Urinary bladder (tissue), 4 donors: ENCODE data around the gene CCDC3. TPM values are rescaled to one million over a fixed set of nuclear protein-coding genes. Genes with fewer than 3 reads are reported as not detected.

Experiments used
- DNase-seq: peaks from one replicate; pipeline ENCODE4 v3.0.0-alpha.2; 2015; ENCODE audit errors: extremely low spot score
- H3K27ac ChIP-seq: one replicate; pipeline ENCODE4 v1.5.1; 2013; ENCODE audit warnings: low read depth, mild to moderate bottlenecking, moderate library complexity
- H3K36me3 ChIP-seq: one replicate; pipeline ENCODE4 v1.6.1; 2013; ENCODE audit warnings: mild to moderate bottlenecking, moderate library complexity; ENCODE audit not compliant: insufficient read depth
- H3K4me1 ChIP-seq: one replicate; pipeline ENCODE4 v1.6.1; 2013; ENCODE audit warnings: mild to moderate bottlenecking, moderate library complexity; ENCODE audit not compliant: insufficient read depth
- H3K4me3 ChIP-seq: one replicate; pipeline ENCODE4 v1.5.1; 2013; ENCODE audit warnings: low read depth, low read length
- WGBS: extraction: QIAGEN DNeasy Blood & Tissue Kit; methylation state at CpG from one replicate; pipeline ENCODE4 v1.1.7; 2013; 5-methylcytosine and 5-hydroxymethylcytosine counted together
- polyA plus RNA-seq: library from polyadenylated mRNA; stranded (reverse); fragments of 200-250 nt; gene quantifications from one replicate; pipeline ENCODE4 v1.2.3, GENCODE V29; 2013
- total RNA-seq: library from RNA; depleted of rRNA; stranded (reverse); fragments of >200 nt; gene quantifications from one replicate; pipeline ENCODE4 v1.2.3, GENCODE V29; 2014
- donor health status: healthy with polysubstance abuse.
- donor health status: healthy.

CCDC3 gene
- total and polyA plus RNA-seq, 2 donors, result 22.5 to 30.6 TPM

DNA sequence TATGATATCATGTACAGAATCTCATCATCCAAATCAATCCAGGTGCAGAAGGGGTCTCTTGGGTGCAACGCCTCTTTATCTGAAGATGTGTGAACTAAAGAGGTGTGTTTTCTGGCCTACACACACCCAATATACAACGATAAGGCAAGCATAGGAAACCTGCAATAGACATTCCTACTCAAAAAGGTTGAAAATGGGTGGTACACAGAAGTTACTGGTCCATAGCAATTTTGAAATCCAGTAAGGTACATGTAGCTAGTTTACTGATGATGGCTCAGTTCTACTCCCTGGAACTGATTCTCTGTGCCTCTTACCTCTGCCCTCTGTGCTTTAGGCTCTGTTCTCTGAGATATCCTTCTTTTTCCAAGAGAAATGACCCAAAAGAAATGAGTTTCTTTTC is 22.2 kb upstream of the CCDC3 start:
- DNase-seq, result no peak
- 77% methylated on average over 2 of the region's 2 CpGs for WGBS
- H3K36me3 ChIP-seq, result no peaks in the 10 kb centered on the region
- no peak overlapping the region for H3K27ac ChIP-seq
- H3K4me3 ChIP-seq, result no peak overlapping the region
- H3K4me1 ChIP-seq, result no peaks in the 10 kb centered on the region

DNA sequence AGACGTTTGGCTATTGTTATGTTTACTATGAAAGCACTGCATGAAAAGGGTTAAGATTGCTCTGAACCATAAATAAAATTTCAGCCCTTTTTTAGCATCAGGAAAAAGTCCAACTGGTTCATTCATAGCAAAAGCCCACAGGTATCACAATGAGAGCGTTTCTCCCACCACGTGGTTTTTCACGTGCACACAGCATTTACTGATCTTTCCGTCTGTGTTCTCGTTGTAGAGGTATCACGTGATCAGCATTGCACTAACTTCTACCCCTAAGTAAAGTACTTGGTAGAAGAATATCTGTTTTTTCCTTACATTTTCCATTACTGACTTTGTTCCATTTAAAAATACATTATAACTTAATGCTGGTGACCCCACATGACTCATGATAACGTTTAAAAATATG is 17.8 kb upstream of the CCDC3 start:
- H3K4me1 ChIP-seq, result no peaks in the 10 kb centered on the region
- WGBS, result 80% methylated on average over 8 of the region's 8 CpGs
- H3K4me3 ChIP-seq, result no peak overlapping the region
- DNase-seq, result no peak
- no peak overlapping the region for H3K27ac ChIP-seq
- H3K36me3 ChIP-seq, result no peaks in the 10 kb centered on the region

DNA sequence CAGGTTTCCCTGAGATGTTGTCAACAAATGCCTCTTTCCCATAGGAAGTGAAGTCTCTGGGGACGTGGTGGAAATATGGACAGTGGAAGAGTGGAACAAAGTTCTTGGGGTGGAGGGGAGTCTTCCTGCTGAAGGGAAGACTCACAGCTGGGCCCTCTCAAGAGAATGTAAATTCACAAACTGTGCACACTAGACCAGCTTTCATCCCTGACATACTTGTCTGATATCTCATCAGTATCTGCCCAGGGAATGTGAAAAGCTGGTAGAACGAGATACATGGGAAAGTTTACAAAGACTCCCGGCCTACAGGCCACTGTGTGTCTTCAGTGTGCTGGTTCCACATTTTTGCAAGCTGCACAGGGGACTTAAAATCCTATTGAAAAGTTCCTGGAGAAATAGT is 16.7 kb upstream of the CCDC3 start:
- Histone ChIP-seq H3K27ac (no peak overlapping the region), H3K36me3 (no peaks in the 10 kb centered on the region), H3K4me1 (no peaks in the 10 kb centered on the region), H3K4me3 (no peak overlapping the region)
- no peak for DNase-seq
- WGBS, result 42% methylated on average over 3 of the region's 3 CpGs

DNA sequence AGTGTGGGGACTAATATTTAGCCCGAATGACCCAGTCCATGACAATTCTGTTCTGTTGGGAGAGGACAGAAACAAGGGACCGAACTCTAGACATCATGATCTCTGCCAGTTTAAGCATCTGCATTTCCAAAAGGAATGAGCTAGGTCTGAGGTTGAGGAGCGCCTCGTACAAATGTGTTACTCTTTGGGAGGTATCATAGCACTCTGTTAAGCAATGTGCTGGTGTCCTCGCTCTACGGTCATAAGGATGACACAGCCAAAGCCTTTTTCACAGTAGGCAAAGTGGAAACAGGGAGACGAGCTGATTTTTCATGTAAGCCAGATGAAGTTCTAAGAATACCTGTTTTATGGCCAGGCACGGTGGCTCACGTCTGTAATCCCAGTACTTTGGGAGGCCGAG is 15.4 kb upstream of the CCDC3 start:
- Histone ChIP-seq H3K4me3 (no peak overlapping the region), H3K36me3 (no peaks in the 10 kb centered on the region), H3K4me1 (no peaks in the 10 kb centered on the region), H3K27ac (no peak overlapping the region)
- no peak for DNase-seq
- WGBS, result 87% methylated on average over 10 of the region's 10 CpGs

DNA sequence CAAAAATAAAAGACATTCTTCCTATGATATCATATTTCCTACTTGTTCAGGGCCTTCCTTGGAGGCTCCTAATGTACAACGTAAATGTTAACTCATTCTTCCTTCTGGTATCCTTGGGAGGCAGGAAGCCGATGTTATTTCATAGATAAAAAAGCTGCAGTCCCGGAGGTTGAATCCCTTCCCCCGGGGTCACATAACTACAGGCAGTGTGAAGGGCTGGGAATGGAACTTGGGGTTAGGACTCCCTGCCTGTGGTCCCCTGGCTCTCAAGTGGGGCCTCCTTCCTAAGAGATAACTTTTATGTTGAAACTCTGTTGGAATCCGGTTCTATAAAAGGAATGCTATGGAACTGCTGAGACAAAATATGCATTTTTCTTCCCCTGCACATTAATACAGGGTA is 14.9 kb upstream of the CCDC3 start:
- DNase-seq, result no peak
- WGBS, result 17% methylated on average over 5 of the region's 5 CpGs
- H3K4me1 ChIP-seq, result no peaks in the 10 kb centered on the region
- no peaks in the 10 kb centered on the region for H3K36me3 ChIP-seq
- no peak overlapping the region for H3K27ac ChIP-seq
- H3K4me3 ChIP-seq, result no peak overlapping the region

DNA sequence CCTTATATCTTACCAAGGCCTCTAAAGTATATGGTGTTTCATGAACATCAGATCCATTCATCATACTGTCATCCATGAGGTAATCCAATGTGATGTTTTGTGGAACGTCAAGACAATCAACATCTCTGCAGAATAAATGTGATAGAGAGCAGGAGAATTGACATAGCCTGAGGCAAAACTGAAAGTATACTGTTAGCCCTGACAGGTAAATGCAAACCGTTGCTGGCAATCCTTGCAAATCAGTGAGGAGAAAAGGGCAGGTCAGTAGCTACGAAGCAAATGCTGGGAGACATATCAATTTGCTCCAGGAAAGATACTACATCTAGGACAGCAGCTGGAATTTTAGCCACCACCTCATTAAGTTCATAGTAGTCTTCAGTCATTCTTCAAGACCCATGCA is 4.5 kb upstream of the CCDC3 start:
- no peak overlapping the region for H3K27ac ChIP-seq
- 59% methylated on average over 3 of the region's 3 CpGs for WGBS
- no peak for DNase-seq

DNA sequence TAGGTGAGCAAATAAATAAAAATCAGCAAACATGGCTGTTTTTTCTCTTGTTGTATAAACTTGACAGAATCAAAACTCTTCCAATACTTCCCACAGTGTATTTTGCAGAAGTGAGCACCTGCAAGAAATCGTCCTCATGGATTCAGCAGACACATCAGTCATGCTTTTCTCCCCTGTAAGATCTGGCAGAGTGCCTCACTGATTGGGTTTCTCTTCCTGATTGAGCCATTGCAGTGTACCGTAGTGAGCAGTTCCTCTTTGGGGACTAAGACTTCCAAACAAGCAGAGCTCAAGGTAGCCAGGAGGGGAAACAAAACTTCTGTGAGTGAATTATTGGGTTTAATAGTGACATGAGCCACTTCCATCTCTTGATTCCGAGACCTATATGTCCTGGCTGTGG is 2.2 kb upstream of the CCDC3 start:
- no peaks in the 10 kb centered on the region for H3K36me3 ChIP-seq
- no peak for DNase-seq
- WGBS, result 84% methylated on average over 3 of the region's 3 CpGs
- H3K4me1 ChIP-seq, result no peaks in the 10 kb centered on the region
- no peak overlapping the region for H3K27ac ChIP-seq
- no peak overlapping the region for H3K4me3 ChIP-seq

More for the DNA sequence above, 4.5 kb upstream of the CCDC3 start:
- Histone ChIP-seq H3K4me3 (no peak overlapping the region), H3K4me1 (no peaks in the 10 kb centered on the region), H3K36me3 (no peaks in the 10 kb centered on the region)

DNA sequence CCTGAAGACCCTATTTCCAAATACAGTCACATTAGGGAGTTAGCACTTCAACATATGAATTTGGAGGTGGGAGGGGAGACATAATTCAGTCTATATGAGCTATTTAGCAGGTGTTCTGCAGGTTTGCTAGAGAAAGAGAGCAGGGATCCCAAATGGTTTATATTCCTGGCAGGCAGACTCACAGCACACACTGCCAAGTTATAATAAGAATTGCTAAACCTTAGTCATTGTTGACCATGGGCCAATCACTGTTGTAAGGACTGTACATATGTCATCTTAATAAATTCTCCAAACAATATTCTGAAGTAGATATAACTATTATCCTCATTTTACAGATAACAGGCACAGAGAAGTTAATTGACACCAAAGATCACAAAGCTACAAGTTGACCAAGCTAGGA is 1.5 kb upstream of the CCDC3 start:
- DNase-seq, result no peak
- H3K27ac ChIP-seq, result no peak overlapping the region
- no peaks in the 10 kb centered on the region for H3K36me3 ChIP-seq
- no peak overlapping the region for H3K4me3 ChIP-seq
- H3K4me1 ChIP-seq, result no peaks in the 10 kb centered on the region

DNA sequence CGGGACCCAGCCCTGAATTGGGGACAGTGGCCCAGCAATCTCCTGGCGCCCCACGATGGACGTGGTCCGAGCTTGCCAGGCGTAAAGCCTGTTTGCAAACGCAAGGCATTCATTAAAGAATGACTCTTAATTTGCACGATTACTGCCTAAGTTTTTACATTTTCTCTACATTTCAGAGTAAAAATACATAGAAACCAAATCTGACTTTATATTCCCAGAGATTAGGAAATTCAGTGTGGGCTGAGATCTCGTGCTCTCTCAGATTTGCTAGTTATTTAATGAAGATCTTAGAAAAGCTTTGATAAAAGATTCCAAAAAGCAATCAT is 337 bp upstream of the CCDC3 start:
- peak overlapping the region; percentile 58 for H3K4me3 ChIP-seq
- H3K4me1 ChIP-seq, result no peaks in the 10 kb centered on the region
- 7% methylated on average over 9 of the region's 9 CpGs for WGBS
- no peak overlapping the region for H3K27ac ChIP-seq
- H3K36me3 ChIP-seq, result no peaks in the 10 kb centered on the region
- DNase-seq, result no peak

DNA sequence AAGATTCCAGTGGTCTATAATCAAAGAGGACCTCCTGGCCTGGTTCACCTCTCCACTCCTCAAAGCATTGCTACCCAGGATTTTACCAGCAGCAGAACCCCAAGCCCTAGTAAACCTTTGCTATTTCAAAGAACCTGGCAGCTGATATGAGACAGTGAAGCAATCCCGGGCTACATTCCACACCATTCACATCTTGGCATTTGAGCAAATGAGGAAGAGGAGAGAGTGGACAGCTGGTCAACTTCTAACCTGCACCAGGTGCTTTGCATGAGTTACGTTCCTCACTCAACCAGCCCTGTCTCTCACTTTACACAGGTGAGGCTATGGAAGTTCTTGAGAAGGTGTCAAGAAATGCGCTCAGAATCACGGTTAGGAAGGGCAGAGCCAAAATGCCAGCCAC is 1.1 kb downstream of the CCDC3 start:
- no peak overlapping the region for H3K27ac ChIP-seq
- no peak overlapping the region for H3K4me3 ChIP-seq
- H3K36me3 ChIP-seq, result no peaks in the 10 kb centered on the region
- no peaks in the 10 kb centered on the region for H3K4me1 ChIP-seq
- WGBS, result 85% methylated on average over 4 of the region's 4 CpGs
- DNase-seq, result no peak

DNA sequence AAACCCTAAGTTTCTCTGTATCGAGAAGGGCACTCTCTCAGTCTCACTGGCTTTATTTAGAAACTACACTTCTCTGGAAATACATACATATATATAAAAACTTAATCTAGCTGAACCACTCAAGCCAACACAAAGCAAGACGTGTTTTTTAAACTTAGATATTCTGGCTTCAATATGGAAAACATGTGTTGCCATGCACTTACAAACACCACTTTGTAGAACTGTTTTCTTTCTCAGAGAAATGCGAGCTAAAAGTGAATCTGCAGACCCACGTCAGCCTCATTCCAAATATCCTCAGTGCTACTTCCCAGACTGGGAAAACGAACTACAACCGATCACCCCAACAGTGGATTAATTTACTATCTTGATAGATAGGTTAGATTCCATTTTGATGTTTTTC is 1.7 kb downstream of the CCDC3 start:
- Histone ChIP-seq H3K4me1 (no peaks in the 10 kb centered on the region), H3K27ac (no peak overlapping the region), H3K4me3 (no peak overlapping the region), H3K36me3 (no peaks in the 10 kb centered on the region)
- WGBS, result 69% methylated on average over 6 of the region's 6 CpGs
- DNase-seq, result no peak

DNA sequence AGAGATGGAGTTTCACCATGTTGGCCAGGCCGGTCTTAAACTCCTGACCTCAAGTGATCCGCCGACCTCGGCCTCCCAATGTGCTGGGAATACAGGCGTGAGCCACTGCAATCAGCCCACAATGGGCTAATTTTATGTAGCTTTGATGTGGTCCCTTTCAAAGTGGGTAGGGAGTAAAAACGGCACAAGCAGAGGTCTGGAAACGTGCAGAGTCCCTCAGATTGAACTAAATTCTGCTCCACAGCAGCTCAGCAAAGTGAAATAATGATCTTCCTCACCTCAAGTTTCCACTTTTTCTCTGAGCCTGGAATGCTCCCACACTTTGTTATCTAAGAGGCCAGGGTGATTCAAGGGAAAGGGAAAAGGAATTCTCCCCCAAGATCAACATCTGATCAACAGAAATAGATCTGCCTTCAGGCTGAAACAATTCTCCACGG is 6.1 kb downstream of the CCDC3 start:
- WGBS, result 59% methylated on average over 8 of the region's 8 CpGs

DNA sequence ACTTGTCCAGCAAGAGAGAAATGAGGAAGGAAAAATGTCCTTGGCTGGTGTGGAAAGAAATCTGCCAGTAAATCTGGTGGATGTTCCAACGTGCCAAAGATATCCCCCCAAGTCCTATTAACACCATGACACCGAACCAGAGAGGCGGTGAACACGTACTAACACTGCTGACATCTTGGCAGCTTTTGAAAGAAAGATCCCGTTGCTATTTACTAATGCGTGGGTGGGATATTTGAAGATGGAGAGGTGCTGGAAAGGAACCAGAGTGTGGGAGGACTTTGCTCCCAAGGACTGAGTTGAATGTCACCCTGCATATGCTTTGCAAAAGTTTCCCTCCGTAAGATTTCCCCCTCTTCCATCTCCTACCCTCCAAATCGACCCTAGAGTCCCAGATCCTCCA is 7.9 kb downstream of the CCDC3 start:
- no peaks in the 10 kb centered on the region for H3K36me3 ChIP-seq
- WGBS, result 56% methylated on average over 8 of the region's 8 CpGs
- H3K4me3 ChIP-seq, result no peak overlapping the region
- DNase-seq, result no peak
- no peaks in the 10 kb centered on the region for H3K4me1 ChIP-seq
- H3K27ac ChIP-seq, result no peak overlapping the region

More for the DNA sequence above, 6.1 kb downstream of the CCDC3 start:
- DNase-seq, result no peak
- no peak overlapping the region for H3K4me3 ChIP-seq
- no peaks in the 10 kb centered on the region for H3K36me3 ChIP-seq
- H3K4me1 ChIP-seq, result no peaks in the 10 kb centered on the region
- H3K27ac ChIP-seq, result no peak overlapping the region

DNA sequence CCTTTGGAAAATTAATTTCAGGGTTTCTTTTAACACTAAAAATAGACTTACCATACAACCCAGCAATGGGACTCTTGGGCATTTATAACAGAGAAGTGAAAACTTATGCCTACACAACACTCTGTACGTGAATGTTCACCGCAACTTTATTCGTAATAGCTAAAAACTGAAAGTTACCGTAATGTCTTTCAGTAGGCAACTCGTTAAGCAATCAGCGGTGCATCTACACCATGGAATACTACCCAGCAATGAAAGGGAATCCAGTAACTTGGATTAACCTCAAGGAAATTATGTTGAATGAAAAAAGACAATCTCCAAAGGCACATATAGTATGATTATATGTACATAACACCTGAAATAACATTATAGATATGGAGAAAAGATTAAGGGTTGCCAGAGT is 16.2 kb downstream of the CCDC3 start:
- H3K36me3 ChIP-seq, result no peaks in the 10 kb centered on the region
- no peaks in the 10 kb centered on the region for H3K4me1 ChIP-seq
- no peak overlapping the region for H3K4me3 ChIP-seq
- WGBS, result 95% methylated on average over 6 of the region's 6 CpGs
- DNase-seq, result no peak
- no peak overlapping the region for H3K27ac ChIP-seq

DNA sequence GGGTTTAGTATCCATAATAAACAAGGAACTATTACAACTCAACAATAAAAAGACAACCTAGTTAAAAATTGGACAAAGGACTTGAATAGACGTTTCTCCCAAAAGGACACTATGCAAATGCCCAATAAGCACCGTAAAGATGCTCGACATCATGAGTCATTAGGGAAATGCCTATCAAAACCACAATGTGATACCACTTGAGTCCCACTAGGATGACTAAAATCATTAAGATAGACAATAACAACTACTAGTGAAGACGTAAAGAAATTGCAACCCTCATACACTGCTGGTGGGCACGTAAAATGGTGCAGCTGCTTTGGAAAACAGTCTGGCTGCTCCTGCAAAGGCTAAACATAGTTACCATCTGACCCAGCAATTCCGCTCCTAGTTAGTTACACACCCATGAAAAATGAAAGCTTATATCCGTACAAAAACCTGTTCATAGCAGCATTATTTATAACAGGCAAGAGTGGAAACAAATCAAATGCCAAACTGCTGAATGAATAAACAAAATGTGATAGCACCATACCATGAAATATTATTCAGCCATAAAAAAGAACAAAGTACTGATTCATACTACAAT is 17.3 kb downstream of the CCDC3 start:
- WGBS, result 92% methylated on average over 7 of the region's 7 CpGs
- H3K4me1 ChIP-seq, result no peaks in the 10 kb centered on the region
- H3K4me3 ChIP-seq, result no peak overlapping the region
- no peak overlapping the region for H3K27ac ChIP-seq
- H3K36me3 ChIP-seq, result no peaks in the 10 kb centered on the region
- no peak for DNase-seq
